Choroid plexus epithelial cell (primary cell): ENCODE data around the gene PPARD.

Experiments used
- DNase-seq: peaks from one replicate; pipeline ENCODE4 v3.0.0-alpha.2; 2010; ENCODE audit warnings: low read depth
- H3K4me3 ChIP-seq: 2 replicates; pipeline ENCODE4 v1.5.1; 2011; ENCODE audit warnings: low read depth, mild to moderate bottlenecking, control low read depth, low read length, moderate library complexity
- CTCF ChIP-seq: conservative IDR thresholded peaks from 2 replicates; pipeline ENCODE4 v1.5.1; 2011; ENCODE audit warnings: low read depth, mild to moderate bottlenecking, control low read depth, inconsistent platforms, low read length, moderate library complexity

PPARD gene

GRCh38 chr6:35360349-35361138, 18.2 kb downstream of the PPARD start:
- no peak overlapping the region for H3K4me3 ChIP-seq
- DNase-seq = peak; percentile 90
- no peak for TF ChIP-seq CTCF

- no peak overlapping the region for H3K4me3 ChIP-seq
- no peak for TF ChIP-seq CTCF
- DNase-seq = no peak
These were observed 19.8 kb downstream of the PPARD start for GRCh38 chr6:35362200-35362599.

GRCh38 chr6:35363293-35363750, 21.0 kb downstream of the PPARD start:
- peak; percentile 77 for DNase-seq
- no peak for TF ChIP-seq CTCF
- H3K4me3 ChIP-seq = no peak overlapping the region

- TF ChIP-seq CTCF = no peak
- DNase-seq = no peak
- H3K4me3 ChIP-seq = no peak overlapping the region
These were observed 23.3 kb downstream of the PPARD start for GRCh38 chr6:35365594-35366203.

- no peak for DNase-seq
- no peak overlapping the region for H3K4me3 ChIP-seq
- no peak for TF ChIP-seq CTCF
These were observed 23.8 kb downstream of the PPARD start for GRCh38 chr6:35366204-35366596.

GRCh38 chr6:35367646-35368037, 25.3 kb downstream of the PPARD start:
- TF ChIP-seq CTCF = no peak
- H3K4me3 ChIP-seq = no peak overlapping the region
- DNase-seq = no peak
